Tibial nerve (tissue), 4 donors: ENCODE data around the gene MBTPS2. TPM values are rescaled to one million over a fixed set of nuclear protein-coding genes. Genes with fewer than 3 reads are reported as not detected.
A peak's percentile ranks its signal among the peaks of the same experiment; 100 is the strongest.

Source experiments
- DNase-seq, 2 donors: peaks; one replicate each; pipeline ENCODE4 v3.0.0-alpha.2; 2019; ENCODE audit warnings: low spot score in 2 of 2
- H3K27ac ChIP-seq, 4 donors: fragments of 200-600 bp; sonication (generic) in 3 of 4; one replicate each; pipeline ENCODE4 v1.5.1; 2017 to 2019; ENCODE audit warnings: mild to moderate bottlenecking in 1 of 4
- H3K27me3 ChIP-seq, 2 donors: fragments of 200-600 bp; sonication (generic) in 1 of 2; one replicate each; pipeline versions ENCODE4 v1.5.1 to v1.6.0; 2017 to 2019
- H3K36me3 ChIP-seq, 3 donors: fragments of 200-600 bp; sonication (generic); one replicate each; pipeline ENCODE4 v1.5.1; 2018 to 2019
- H3K4me1 ChIP-seq, 4 donors: fragments of 200-600 bp; sonication (generic) in 3 of 4; one replicate each; pipeline ENCODE4 v1.5.1; 2017 to 2019
- H3K4me3 ChIP-seq, 4 donors: fragments of 200-600 bp; sonication (generic) in 3 of 4; one replicate each; pipeline ENCODE4 v1.5.1; 2017 to 2019; ENCODE audit warnings: mild to moderate bottlenecking in 1 of 4, moderate library complexity in 1 of 4
- H3K9me3 ChIP-seq, 4 donors: fragments of 200-600 bp; sonication (generic) in 3 of 4; one replicate each; pipeline ENCODE4 v1.5.1; 2017 to 2019
- CTCF ChIP-seq, 5 experiments: fragments of 200-600 bp in 3 of 5; fragments of 450-650 bp in 2 of 5; sonication (generic) in 3 of 5; IDR thresholded peaks; one replicate each; pipeline ENCODE4 v1.5.1; 2016 to 2019; ENCODE audit warnings: antibody characterized with exemption in 5 of 5, mild to moderate bottlenecking in 3 of 5, moderate library complexity in 2 of 5
- EP300 ChIP-seq, 2 donors: sonication (generic); formaldehyde crosslinking; IDR thresholded peaks; one replicate each; pipeline ENCODE4 v1.6.1; 2017; ENCODE audit warnings: antibody characterized with exemption in 2 of 2, mild to moderate bottlenecking in 1 of 2
- POLR2A ChIP-seq, 2 donors: fragments of 450-650 bp; IDR thresholded peaks; one replicate each; pipeline ENCODE4 v1.6.1; 2017; ENCODE audit warnings: antibody characterized with exemption in 2 of 2, mild to moderate bottlenecking in 2 of 2, moderate library complexity in 2 of 2
- WGBS, 2 donors: methylation state at CpG; one replicate each; pipeline ENCODE4 v1.1.5; 2018; 5-methylcytosine and 5-hydroxymethylcytosine counted together
- total RNA-seq, 4 donors: library from RNA; depleted of rRNA; stranded (reverse); fragments of >200 nt; gene quantifications; one replicate each; pipeline ENCODE4 v1.1.0, GENCODE V29; 2016

The MBTPS2 gene
- total RNA-seq, 4 donors from 2014 or later: 9.0 to 16.2 (median 12.4) TPM

- H3K27me3 ChIP-seq: no peaks in the 10 kb centered on the region
- H3K27ac ChIP-seq: peak overlapping the region in 1 of 4 donors; percentile 33
- H3K4me3 ChIP-seq: no peak overlapping the region
- no peaks in the 10 kb centered on the region for H3K4me1 ChIP-seq
- TF ChIP-seq CTCF (IDR thresholded peaks at IDR 0.05): no peak
- TF ChIP-seq EP300 (IDR thresholded peaks at IDR 0.05): no peak
- no peak for TF ChIP-seq POLR2A (IDR thresholded peaks at IDR 0.05)
- peaks cover 0 to 4% (median 0%) of the 10 kb centered on the region in 3 donors for H3K36me3 ChIP-seq
- no peak for DNase-seq
- H3K9me3 ChIP-seq: no peaks in the 10 kb centered on the region
- 33 to 53% methylated on average over 1 of the region's 1 CpG for WGBS, 2 donors
These were observed 67.8 kb downstream of the MBTPS2 start for GRCh38 chrX:21907260-21907659.

DNA sequence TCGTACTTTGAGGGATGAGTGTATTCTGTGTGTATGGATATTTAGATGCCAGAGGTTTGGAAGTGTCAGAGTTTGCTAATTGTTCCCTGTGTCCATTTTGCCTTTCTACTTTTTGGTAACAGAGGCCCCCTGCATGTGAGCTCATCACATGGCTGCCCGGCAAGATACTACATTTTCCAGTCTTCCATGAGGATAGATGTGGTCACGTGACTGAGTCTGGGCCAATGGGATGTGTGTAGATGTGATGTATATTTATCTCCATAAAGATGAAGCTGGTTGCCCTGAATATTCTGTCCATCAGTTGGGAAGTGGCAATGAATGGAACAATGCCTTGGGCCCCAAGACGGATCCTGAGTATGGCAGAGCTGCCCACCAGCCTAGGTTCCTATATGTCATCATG lies 72.1 kb downstream of the MBTPS2 start:
- H3K27ac ChIP-seq: no peak overlapping the region
- H3K36me3 ChIP-seq: no peaks in the 10 kb centered on the region
- H3K9me3 ChIP-seq: no peaks in the 10 kb centered on the region
- no peaks in the 10 kb centered on the region for H3K27me3 ChIP-seq
- no peaks in the 10 kb centered on the region for H3K4me1 ChIP-seq
- no peak for TF ChIP-seq POLR2A (IDR thresholded peaks at IDR 0.05)
- TF ChIP-seq EP300 (IDR thresholded peaks at IDR 0.05): no peak
- no peak for TF ChIP-seq CTCF (IDR thresholded peaks at IDR 0.05)
- WGBS, 2 donors: 90 to 100% methylated on average over 3 to 4 of the region's 4 CpGs
- H3K4me3 ChIP-seq: no peak overlapping the region
- DNase-seq: no peak

GRCh38 chrX:21912220-21912619 lies 72.8 kb downstream of the MBTPS2 start:
- no peaks in the 10 kb centered on the region for H3K36me3 ChIP-seq
- no peak for TF ChIP-seq EP300 (IDR thresholded peaks at IDR 0.05)
- no peak for TF ChIP-seq POLR2A (IDR thresholded peaks at IDR 0.05)
- no peak for TF ChIP-seq CTCF (IDR thresholded peaks at IDR 0.05)
- no peaks in the 10 kb centered on the region for H3K9me3 ChIP-seq
- no peak for DNase-seq
- no peak overlapping the region for H3K27ac ChIP-seq
- no peaks in the 10 kb centered on the region for H3K4me1 ChIP-seq
- WGBS, 2 donors: 74 to 100% methylated on average over 1 of the region's 1 CpG
- no peak overlapping the region for H3K4me3 ChIP-seq
- H3K27me3 ChIP-seq: no peaks in the 10 kb centered on the region

DNA sequence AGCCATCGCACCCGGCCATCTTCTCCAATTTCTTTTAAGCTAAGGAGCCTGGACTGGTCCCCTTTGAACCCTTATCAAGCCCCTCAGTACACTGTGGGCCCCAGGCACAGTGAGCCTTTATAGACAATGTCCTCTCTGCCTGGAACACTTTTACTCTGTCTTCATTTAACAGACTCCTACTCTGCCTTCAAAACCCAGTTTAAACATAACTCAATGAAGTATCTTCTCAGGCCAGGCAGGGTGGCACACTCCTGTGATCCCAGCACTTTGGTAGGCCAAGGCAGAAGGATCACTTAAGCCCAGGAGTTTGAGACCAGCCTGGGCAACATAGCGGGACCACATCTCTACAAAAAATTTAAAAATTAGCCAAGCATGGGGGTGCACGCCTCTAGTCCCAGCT lies 73.6 kb downstream of the MBTPS2 start:
- H3K4me3 ChIP-seq: no peak overlapping the region
- no peak for TF ChIP-seq CTCF (IDR thresholded peaks at IDR 0.05)
- no peak for TF ChIP-seq POLR2A (IDR thresholded peaks at IDR 0.05)
- TF ChIP-seq EP300 (IDR thresholded peaks at IDR 0.05): no peak
- no peaks in the 10 kb centered on the region for H3K9me3 ChIP-seq
- no peak for DNase-seq
- no peak overlapping the region for H3K27ac ChIP-seq
- no peaks in the 10 kb centered on the region for H3K36me3 ChIP-seq
- 94 to 100% methylated on average over 2 to 4 of the region's 4 CpGs for WGBS, 2 donors
- H3K27me3 ChIP-seq: no peaks in the 10 kb centered on the region
- no peaks in the 10 kb centered on the region for H3K4me1 ChIP-seq

DNA sequence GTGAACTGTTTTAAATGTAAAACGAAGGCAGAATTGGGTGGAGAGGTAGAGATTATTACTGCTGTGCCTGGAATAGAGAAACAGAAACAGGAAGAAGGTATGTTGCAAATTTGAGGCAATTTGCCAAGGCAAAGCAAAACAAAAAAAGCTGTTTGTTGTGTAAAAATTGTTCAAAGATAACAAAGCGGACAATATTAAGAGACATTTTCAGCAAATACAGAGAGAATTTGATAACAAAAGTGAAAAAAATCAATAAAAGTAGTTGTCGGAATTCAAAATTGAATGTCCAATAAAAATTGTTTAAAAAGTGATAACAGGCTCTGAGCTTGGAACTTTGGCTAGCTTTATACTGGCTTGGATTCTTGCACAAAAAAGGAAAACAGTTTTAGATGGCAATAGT lies 86.7 kb downstream of the MBTPS2 start:
- no peak for DNase-seq
- 25 to 48% methylated on average over 3 of the region's 3 CpGs for WGBS, 2 donors
- Histone ChIP-seq H3K4me3 (peak overlapping the region in 2 of 4 donors; percentile 18 to 31), H3K27ac (peak overlapping the region in 3 of 4 donors; percentile 45 to 73 (median 67)), H3K9me3 (no peaks in the 10 kb centered on the region), H3K27me3 (no peaks in the 10 kb centered on the region), H3K36me3 (no peaks in the 10 kb centered on the region), H3K4me1 (peaks cover 0 to 6% (median 0%) of the 10 kb centered on the region in 4 donors)
- no peak for TF ChIP-seq POLR2A (IDR thresholded peaks at IDR 0.05)
- no peak for TF ChIP-seq CTCF (IDR thresholded peaks at IDR 0.05)
- no peak for TF ChIP-seq EP300 (IDR thresholded peaks at IDR 0.05)
